ENCODE data around the gene CIRBP. TPM values are rescaled to one million over a fixed set of nuclear protein-coding genes. Genes with fewer than 3 reads are reported as not detected.
A peak's percentile ranks its signal among the peaks of the same experiment; 100 is the strongest.
"Not testable (repeated sequence)": the region's sequence is repeated elsewhere in the genome, so short reads cannot be mapped to it uniquely, and the experiment has no call there.

CIRBP gene
- total RNA-seq, 1 donor from 2014 or later = 174 TPM

- DNase-seq (ENCODE audit: low read depth) = no peak
These were observed 39.6 kb downstream of the CIRBP start for GRCh38 chr19:1308718-1309117.

DNA sequence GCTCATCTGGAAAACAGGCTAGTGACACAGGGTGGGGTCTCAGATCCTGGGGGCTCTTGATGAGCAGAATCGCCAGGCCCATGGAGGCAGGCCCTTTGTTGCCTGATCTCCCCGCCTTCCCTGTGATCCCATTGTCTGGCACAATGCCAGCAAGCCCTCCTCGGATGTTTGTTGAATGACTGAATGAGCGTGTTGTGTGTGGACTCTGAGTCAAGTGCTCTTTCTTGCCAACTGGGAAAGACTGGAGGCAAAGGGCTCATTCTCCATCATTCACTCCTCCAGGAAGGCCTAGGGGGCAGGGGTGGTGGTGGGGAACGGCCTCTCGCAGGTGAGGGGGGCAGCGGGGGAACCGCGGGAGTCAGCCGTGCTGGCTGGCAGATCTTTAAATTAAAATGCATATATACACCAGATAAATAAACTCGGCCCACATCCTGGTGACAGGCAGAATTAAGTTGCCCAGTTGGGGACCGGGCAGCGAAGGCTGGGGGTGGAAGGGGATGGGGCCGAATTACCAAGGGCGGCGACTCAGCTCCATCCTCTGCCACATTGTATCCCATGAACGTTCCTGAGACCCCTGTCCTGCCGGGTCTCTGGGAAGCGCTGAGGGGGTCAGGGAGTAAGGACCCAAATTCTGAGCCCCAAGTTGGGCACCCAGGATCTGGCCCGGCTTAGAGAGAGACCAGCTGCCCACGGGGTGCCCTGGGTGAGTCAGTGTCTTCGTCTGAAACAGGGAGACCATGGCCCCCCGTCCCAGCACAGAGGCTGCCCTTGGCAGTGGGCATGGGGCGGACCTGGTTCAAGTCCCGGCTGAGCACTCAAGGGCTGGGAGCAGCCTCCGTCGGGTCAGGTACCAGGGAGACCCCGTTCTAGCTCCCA lies 41.1 kb downstream of the CIRBP start:
- DNase-seq (ENCODE audit: low read depth) = no peak

- DNase-seq (ENCODE audit: low read depth) = no peak
These were observed 41.7 kb downstream of the CIRBP start for GRCh38 chr19:1310853-1311180.

DNA sequence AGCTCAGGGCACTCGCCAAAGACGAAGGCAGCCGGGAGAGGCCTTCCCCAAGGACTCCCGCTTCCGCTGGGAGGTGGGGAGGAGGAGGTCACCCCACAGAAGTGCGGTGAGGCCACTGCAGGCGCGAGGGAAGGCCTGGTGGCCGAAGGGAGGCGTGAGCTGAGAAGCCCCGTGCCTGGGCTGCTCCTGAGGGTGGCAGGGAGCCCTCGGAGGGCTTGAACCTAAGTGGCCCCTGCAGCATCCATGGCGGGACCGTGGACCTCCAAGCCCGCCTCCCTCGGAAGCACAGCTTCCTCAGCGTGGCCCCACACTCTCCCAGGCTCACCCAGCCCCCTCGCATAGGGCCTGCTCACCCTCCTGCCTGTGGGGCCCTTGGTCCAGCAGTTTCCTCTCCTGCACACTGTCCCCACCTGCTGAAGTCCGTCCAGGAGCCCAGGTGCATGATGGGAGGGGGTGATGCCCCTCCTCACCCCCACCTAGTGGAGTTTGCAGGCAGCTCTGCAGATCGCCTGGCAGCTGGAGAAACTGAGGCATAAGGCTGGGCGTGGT lies 42.5 kb downstream of the CIRBP start:
- DNase-seq (ENCODE audit: low read depth) = no peak

GRCh38 chr19:1312767-1313694 lies 43.9 kb downstream of the CIRBP start:
- DNase-seq (ENCODE audit: low read depth) = peak; percentile 46

GRCh38 chr19:1313695-1314613 lies 44.8 kb downstream of the CIRBP start:
- no peak for DNase-seq (ENCODE audit: low read depth)

DNA sequence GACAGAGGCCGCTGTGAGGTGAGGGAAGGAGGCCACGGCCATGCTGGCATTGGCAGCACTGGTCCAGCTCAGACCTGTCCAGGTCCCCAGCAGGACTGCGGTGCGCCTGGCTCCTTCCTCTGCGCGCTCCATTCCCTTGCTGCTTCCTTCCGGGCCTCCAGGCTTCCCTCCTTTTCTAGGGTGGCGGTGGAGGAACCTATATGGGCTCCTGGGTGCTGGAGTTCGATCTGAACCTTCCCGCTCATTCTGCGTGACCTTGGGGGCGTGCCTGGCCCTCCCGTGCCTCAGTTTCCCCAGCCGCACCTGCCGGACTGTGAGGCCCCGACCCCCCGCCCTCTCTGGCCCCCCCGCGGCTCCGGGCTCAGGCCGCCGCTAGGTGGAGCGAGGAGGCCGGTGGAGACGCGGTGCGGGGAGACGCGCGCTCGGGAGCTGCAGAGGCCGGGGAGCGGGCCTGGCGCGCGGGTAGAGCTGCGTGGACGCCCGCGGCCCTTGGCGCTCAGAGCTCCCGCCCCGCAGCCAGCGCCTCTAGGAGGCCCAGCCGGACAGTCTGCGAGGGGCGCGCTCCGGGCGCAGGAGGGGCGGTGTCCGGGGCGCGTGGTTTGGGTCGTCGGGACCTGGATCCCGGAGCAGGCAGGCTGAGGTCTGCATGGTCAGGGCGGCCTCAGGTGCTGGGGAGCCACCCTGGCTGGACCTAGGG lies 46.5 kb downstream of the CIRBP start:
- DNase-seq (ENCODE audit: low read depth) = no peak

DNA sequence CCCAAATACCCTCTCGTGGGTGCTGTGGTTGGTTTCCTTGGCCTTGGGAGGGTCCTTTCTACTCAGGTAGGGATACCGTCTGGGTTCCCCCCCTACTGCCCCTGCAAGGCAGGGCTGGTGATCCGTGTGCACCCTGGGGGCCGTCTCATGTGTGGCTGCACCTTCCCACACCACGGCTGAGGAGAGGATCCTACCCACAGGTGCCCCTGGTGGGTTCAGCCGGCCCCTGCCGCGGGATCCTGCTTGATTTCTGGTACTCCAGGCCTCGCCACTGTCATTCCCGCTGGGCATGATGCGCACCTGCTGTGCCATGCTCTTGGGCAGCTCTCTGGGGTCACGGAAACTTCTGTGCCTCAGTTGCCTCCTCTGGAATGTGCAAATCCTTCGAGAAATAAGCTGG lies 47.3 kb downstream of the CIRBP start:
- DNase-seq (ENCODE audit: low read depth) = no peak

DNA sequence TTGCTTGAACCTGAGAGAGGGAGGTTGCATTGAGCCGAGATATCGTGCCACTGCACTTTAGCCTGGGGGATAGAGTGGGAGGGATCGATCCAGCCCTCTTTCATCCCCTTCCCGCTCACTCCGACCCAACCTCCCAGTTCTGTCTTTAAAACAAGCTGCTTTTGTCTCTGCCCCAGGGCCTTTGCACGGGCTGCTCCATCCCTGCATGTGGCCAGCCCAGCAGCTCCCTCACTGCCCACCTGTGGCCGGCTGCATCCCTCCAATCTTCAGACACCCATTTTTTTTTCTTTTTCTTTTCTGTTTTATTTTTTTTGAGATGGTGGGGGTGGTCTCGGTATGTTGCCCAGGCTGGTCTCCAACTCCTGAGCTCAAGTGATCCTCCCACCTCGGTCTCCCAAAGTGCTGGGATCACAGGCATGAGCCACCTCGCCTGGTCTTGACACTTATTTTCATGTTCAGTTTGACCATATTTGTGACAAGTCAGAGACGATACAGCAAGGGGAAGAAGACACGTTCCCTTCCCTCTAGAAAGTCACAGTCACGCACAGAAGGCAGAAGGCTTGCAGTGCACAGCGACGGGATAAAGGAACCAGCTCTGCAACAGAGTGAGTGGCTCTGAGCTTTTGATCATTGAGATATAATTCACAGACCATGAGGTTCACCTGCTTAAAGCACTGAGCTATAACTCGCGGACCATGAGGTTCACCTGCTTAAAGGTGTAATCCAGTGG lies 48.3 kb downstream of the CIRBP start:
- DNase-seq (ENCODE audit: low read depth) = no peak

- no peak for DNase-seq (ENCODE audit: low read depth)
These were observed 49.7 kb downstream of the CIRBP start for GRCh38 chr19:1318678-1319471.

GRCh38 chr19:1320282-1320650 lies 51.1 kb downstream of the CIRBP start:
- not testable (repeated sequence) for DNase-seq (ENCODE audit: low read depth)

- no peak for DNase-seq (ENCODE audit: low read depth)
These were observed 52.4 kb downstream of the CIRBP start for GRCh38 chr19:1321539-1321938.

GRCh38 chr19:1322198-1322981 lies 53.3 kb downstream of the CIRBP start:
- no peak for DNase-seq (ENCODE audit: low read depth)

GRCh38 chr19:1324249-1324805 lies 55.2 kb downstream of the CIRBP start:
- no peak for DNase-seq (ENCODE audit: low read depth)
